Activated T-cell treated with anti-CD3 and anti-CD28 coated beads, Interleukin-2, amount 50 U/mL, for 4 hours (primary cell): ENCODE measurements around the gene LGALS7B. TPM values are rescaled to one million over a fixed set of nuclear protein-coding genes. Genes with fewer than 3 reads are reported as not detected.
A peak's percentile ranks its signal among the peaks of the same experiment; 100 is the strongest.
"Not testable (repeated sequence)": the region's sequence is repeated elsewhere in the genome, so short reads cannot be mapped to it uniquely, and the experiment has no call there.

Experiments
- ATAC-seq, 2 donors: fragments of 200-7000 bp; cut with Tn5 transposase; one replicate each; pipeline ENCODE4 v1.10.0; 2021
- DNase-seq: peaks from one replicate; pipeline ENCODE4 v3.0.0-alpha.2; 2020
- H3K27me3 Mint-ChIP-seq: one replicate; pipeline ENCODE4 v1.8.0; 2021; ENCODE audit warnings: low read depth, mixed read lengths
- H3K36me3 Mint-ChIP-seq: one replicate; pipeline ENCODE4 v1.8.0; 2022; ENCODE audit warnings: mixed read lengths; ENCODE audit not compliant: insufficient read depth
- H3K4me1 Mint-ChIP-seq: one replicate; pipeline ENCODE4 v1.8.0; 2021; ENCODE audit warnings: low read depth, mixed read lengths
- H3K4me3 Mint-ChIP-seq: one replicate; pipeline ENCODE4 v1.8.0; 2021; ENCODE audit warnings: mild to moderate bottlenecking, moderate library complexity, mixed read lengths
- H3K9me3 Mint-ChIP-seq: one replicate; pipeline ENCODE4 v1.8.0; 2021; ENCODE audit warnings: mixed read lengths
- total RNA-seq, 3 donors: library from RNA; stranded (reverse); gene quantifications; one replicate each; pipeline ENCODE4 v1.2.1, GENCODE V29; 2021

LGALS7B gene
- total RNA-seq, 3 donors from 2014 or later, result not detected

DNA sequence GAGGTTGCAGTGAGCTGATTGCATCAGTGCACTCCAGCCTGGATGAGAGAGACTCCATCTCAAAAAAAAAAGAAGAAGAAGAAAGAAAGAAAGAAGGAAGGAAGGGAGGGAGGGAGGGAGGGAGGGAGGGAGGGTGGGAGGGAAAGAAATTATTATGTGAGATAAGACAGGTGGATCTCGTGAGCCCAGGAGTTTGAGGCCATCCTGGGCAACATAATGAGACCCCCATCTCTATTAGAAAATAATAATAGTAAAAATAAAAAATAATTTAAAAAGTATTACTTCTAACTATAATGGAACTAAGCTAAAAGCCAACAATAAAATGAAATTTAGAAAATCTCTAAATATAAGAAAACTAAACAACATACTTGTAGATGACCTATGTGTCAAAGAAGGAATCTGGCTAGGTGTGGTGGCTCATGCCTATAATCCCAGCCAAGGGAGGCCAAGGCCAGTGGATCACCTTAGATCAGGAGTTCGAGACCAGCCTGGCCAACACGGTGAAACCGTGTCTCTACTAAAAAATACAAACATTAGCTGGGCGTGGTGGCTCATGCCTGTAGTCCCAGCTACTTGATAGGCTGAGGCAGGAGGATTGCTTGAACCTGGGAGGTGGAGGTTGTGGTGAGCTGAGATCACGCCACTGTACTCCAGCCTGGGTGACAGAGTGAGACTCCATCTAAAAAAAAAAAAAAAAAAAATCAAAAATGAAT lies 28.0 kb upstream of the LGALS7B start:
- not testable (repeated sequence) for ATAC-seq, H3K4me1 Mint-ChIP-seq

DNA sequence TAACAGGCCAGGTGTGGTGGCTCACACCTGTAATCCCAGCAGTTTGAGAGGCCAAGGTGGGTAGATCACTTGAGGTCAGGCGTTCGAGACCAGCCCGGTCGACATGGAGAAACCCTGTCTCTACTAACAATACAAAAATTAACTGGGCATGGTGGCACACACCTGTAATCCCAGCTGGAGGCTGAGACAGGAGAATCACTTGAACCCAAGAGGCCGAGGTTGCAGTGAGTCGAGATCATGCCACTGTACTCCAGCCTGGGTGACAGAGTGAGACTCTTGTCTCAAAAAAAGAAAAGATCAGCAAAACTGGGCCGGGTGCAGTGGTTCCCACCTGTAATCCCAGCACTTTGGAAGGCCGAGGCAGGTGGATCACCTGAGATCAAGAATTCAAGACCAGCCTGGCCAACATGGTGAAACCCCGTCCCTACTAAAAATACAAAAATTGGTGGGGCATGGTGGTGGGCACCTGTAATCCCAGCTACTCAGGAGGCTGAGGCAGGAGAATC lies 27.1 kb upstream of the LGALS7B start:
- H3K4me1 Mint-ChIP-seq, H3K36me3 Mint-ChIP-seq, H3K27me3 Mint-ChIP-seq, H3K4me3 Mint-ChIP-seq, H3K9me3 Mint-ChIP-seq, ATAC-seq, DNase-seq: not testable (repeated sequence)

More for the DNA sequence above, 28.0 kb upstream of the LGALS7B start:
- not testable (repeated sequence) for DNase-seq, H3K36me3 Mint-ChIP-seq, H3K4me3 Mint-ChIP-seq, H3K27me3 Mint-ChIP-seq, H3K9me3 Mint-ChIP-seq

DNA sequence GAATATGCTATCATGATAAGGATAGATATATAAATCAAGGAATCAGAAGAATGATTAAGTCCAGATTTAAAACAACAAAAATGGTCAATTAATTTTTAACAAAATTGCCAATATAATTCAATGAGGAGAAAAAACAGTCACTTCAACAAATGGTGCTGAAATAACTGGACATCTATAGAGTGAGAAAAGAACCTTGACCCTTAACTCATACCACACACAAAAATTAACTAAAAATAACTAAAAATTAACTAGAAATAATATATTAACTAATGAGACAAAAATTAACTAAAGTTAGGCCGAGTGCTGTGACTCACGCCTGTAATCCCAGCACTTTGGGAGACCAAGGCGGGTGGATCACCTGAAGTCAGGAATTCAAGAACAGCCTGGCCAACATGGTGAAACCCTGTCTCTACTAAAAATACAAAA lies 25.2 kb upstream of the LGALS7B start:
- DNase-seq (no peak), ATAC-seq (no peak)
- Mint-ChIP-seq H3K27me3 (no peaks in the 10 kb centered on the region), H3K9me3 (no peaks in the 10 kb centered on the region), H3K36me3 (no peaks in the 10 kb centered on the region), H3K4me3 (no peak overlapping the region), H3K4me1 (no peaks in the 10 kb centered on the region)

DNA sequence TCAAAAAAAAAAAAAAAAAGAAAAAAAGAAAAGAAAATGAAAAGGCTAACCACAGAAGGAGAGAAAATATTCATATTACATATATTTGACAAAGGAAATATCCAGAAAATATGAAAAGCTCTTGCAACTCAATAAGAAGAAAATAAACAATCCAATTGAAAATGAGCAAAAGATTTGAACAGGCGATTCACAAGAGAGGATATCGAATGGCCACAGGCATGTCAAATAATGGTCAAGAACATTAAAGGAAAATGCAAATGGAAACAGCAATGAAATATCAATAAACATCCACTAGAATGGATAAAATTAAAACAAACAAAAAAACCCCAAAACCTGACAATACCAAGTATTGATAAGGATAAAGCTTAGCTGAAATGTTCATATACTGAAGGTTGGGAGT lies 23.8 kb upstream of the LGALS7B start:
- ATAC-seq (no peak), DNase-seq (no peak)
- Mint-ChIP-seq H3K27me3 (no peaks in the 10 kb centered on the region), H3K4me3 (no peak overlapping the region), H3K4me1 (peaks cover 6% of the 10 kb centered on the region), H3K36me3 (no peaks in the 10 kb centered on the region), H3K9me3 (no peaks in the 10 kb centered on the region)

DNA sequence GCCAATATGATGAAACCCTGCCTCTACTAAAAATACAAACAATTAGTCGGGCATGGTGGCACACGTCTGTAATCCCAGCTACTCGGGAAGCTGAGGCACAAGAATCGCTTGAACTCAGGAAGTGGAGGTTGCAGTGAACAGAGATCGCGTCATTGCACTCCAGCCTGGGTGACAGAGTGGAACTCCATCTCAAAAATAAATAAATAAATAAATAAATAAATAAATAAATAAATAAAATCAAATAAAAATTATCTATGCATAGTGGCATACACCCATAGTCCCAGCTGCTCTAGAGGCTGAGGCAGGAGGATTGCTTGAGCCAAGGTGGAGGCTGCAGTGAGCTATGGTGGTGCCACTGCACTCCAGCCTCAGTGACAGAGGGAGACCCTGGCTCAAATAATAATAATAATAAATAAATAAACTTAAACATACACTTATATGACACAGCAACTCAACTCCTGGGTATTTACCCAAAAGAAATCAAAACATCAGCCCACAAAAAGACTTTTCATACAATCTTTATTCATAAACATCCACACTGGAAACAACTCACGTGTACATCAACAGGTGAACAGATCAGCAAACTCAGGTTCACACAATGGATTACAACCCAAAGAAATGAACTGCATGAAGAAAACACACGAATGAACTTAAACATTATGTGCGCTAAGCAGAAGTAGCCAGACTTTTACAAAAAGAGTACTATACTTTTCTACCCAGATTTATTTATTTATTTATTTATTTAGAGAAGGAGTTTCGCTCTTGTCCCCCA lies 22.5 kb upstream of the LGALS7B start:
- Mint-ChIP-seq H3K9me3 (no peaks in the 10 kb centered on the region), H3K36me3 (no peaks in the 10 kb centered on the region), H3K27me3 (no peaks in the 10 kb centered on the region), H3K4me1 (peaks cover 6% of the 10 kb centered on the region), H3K4me3 (no peak overlapping the region)
- ATAC-seq (no peak), DNase-seq (no peak)

DNA sequence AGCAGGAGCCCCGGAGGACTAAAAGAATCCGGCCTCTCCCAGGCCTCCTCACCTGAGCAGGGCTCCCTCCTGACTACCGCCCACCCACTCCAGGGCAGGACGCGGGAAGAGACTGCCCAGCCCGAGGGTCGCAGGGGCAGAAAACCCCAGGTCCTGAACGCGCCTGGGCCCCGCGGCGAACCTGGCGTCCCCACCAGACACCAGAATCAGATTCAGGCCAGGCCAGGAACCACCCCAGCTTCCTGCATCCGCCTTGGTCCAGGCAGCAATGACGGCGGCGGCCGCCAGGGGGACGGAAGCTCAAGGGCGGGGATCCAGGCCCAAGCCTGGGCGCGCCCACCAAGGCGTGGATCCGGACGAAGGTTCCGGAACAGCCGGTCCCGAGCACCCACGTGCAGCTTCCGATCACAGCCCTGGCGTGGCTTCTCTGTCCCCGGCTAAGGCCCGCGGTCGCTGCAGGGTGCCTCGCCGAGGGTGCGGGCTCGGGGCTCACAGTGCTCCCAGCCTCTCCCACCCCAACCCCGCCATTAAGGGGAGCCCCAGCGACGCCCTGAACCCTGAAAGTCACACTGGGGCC lies 19.3 kb upstream of the LGALS7B start:
- peaks cover 6% of the 10 kb centered on the region for H3K4me1 Mint-ChIP-seq
- DNase-seq (peak; percentile 93), ATAC-seq (peak; percentile 86 to 88)
- peak overlapping the region; percentile 36 for H3K4me3 Mint-ChIP-seq
- no peaks in the 10 kb centered on the region for H3K27me3 Mint-ChIP-seq
- H3K9me3 Mint-ChIP-seq, result no peaks in the 10 kb centered on the region
- no peaks in the 10 kb centered on the region for H3K36me3 Mint-ChIP-seq

DNA sequence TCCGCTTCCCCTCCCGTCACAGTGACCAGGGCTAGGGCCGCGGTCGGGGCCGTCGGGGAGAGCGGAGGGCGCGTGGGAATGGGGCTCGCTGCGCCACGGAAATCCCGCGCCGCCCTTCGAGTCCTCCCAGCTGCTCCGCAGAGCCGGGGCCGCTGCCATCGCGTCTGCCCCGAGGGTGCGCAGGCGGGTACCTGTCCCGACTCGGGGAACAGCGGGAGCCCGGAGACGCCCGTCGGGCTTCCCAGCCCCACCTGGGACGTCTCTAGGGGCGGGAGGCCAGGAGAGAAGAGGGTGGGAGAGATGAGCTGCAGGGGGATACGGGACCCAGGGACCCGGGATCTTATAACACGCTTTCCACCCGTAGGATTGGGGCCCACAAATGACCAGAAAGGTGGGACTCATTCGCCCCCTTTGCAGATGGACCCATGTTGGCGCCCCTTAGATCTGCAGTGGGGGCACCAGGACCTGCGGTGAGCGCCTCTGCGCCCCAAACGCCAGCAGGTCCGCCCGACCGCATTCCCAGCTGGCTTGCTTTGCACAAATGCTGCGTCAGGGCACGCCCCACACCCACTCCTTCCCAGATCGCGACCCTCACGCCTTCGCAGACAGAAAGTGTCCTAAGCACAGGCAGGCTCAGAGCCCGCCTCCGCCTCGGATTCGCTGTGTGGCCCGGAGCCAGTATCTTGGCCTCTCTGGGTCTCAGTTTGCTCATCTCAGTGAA lies 18.6 kb upstream of the LGALS7B start:
- not testable (repeated sequence) for H3K4me1 Mint-ChIP-seq, H3K27me3 Mint-ChIP-seq, H3K36me3 Mint-ChIP-seq, H3K9me3 Mint-ChIP-seq, DNase-seq
- peak; percentile 23 to 29 for ATAC-seq
- H3K4me3 Mint-ChIP-seq, result peak overlapping the region; percentile 35

DNA sequence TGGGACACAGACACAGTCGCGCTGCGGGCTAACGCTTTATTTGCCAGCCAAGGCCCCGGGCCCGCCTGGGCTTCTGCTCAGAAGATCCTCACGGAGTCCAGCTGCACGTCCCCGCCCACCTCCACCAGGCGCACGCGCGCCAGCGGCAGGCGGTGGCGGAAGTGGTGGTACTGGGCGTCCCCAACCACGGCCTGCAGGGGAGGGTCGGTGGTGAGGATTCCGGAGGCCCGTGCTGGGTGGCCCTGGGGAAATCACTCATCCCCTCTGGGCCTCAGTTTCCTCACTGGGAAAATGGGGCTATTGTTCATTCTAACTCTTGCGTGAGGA lies 18.1 kb upstream of the LGALS7B start:
- H3K4me3 Mint-ChIP-seq, H3K4me1 Mint-ChIP-seq, H3K36me3 Mint-ChIP-seq, H3K9me3 Mint-ChIP-seq, H3K27me3 Mint-ChIP-seq, DNase-seq: not testable (repeated sequence)
- peak; percentile 79 to 81 for ATAC-seq

DNA sequence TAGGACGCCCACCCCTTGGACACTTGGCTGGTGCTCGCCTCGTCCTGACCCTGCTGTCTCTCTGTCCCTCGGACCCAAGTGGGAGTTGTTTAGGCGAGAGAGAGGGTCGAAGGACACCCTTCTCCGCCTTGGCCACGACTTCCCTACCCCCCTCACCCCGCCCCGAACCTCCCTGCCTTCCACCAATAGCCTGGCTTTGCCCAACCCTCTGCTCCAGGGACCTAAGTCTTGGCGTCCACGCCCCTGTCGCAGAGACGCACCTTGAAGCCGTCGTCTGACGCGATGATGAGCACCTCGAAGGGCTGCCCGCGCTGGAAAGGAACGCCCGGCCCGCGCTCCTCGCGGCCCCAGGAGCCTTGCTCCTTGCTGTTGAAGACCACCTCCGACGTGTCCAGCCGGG lies 17.4 kb upstream of the LGALS7B start:
- H3K4me3 Mint-ChIP-seq, H3K36me3 Mint-ChIP-seq, H3K4me1 Mint-ChIP-seq, H3K9me3 Mint-ChIP-seq, H3K27me3 Mint-ChIP-seq, DNase-seq, ATAC-seq: not testable (repeated sequence)

DNA sequence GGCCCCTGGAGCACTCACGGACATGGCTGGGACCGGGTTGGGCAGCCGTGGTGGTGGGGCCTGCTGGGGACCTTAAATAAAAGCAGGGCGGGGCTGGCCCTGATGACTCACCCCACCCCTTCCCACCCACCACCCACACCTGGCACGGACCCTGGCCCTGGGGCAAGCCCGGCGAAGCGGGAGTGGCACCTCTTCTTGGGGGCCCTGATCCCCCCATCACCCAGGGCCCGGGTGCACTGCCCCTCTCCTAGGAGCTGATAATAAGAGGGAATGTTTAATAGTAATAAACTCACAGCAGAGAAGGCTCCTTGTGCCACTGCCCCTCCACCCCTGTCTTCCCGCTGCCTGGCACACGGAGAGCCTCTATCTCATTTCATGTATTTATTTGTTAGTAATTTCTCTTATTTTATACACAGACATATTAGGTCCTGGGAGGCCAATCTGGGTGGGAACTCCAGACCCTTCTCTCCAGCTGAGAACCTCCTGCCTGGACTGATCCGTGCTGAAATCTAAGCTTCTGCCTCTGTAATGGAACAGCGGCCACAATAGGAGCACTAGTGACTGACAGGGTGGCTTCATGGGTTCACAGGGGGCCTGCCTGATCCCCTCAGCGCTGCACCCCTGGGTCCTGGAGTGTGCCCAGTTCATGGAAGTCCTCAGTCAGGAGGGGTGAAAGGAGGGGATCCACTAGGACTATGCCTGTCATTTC lies 15.4 kb upstream of the LGALS7B start, which contains the start of gene LGALS7:
TSS of gene LGALS7 (minus strand) at position 49 of the 709 bp plus-strand sequence. CDS start at position 24, 25 bp downstream.
- Mint-ChIP-seq H3K36me3 (no peaks in the 10 kb centered on the region), H3K9me3 (no peaks in the 10 kb centered on the region), H3K27me3 (no peaks in the 10 kb centered on the region), H3K4me1 (peaks cover 6% of the 10 kb centered on the region), H3K4me3 (no peak within 1 kb of the TSS)
- DNase-seq (no peak), ATAC-seq (no peak)

DNA sequence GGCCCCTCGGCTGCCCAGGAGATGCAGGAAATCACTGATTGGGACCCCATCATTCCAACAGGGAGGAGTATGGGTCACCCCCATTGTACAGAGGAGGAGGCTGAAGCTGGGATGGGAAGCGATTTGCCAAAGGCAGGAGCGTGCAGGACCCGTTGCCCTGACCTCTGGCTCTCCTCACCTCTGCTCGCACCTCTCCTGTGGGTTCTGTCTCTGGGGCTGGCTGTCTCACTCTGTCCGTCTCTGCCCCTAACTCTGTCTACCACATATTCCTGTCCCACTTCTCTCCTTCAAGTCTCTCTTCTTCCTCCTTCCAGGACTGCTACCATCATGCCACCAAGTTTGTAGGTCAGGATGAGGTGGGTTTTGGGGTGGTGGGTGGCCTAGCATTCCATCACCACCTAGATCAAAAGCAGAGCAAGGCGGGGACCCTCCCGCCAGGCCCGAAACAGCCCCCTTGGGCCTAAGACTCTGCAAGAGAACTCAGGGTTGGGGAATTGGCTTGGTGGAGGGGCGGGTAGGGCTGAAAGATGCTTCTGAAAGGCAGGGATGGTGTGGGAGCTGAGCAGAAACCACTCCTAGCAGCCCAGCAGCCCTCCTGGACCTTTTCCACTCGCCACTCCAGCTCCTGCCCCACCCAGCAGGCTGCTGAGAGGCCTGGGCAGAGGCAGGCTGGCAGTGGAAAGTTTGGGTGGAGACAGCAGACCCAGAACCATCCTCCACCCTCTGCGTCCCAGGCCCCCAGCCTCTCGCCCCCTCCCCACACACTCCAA lies 14.6 kb upstream of the LGALS7B start:
- Mint-ChIP-seq H3K27me3 (peaks cover 2% of the 10 kb centered on the region), H3K4me3 (no peak overlapping the region), H3K9me3 (no peaks in the 10 kb centered on the region), H3K36me3 (no peaks in the 10 kb centered on the region), H3K4me1 (peaks cover 3% of the 10 kb centered on the region)
- ATAC-seq, result no peak
- no peak for DNase-seq

DNA sequence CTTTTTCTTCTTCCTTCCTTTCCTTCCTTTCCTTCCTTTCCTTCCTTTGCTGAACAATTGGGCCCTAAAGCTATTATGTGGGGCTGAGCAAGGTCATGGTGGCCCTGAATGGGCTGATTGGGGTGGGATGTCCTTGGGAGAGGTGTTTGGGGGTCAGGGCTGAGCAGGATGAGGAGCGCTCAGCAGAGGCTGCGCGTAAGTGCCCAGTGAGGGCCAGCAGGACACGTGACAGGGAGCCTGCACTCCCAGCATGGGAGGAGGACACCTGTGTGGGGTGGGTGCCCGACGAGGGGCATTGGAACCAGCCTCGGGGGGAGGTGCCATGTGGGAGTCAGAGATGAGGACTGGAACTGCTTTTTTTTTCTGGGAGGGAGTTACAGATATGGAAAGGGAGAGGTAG lies 10.3 kb upstream of the LGALS7B start:
- Mint-ChIP-seq H3K27me3 (peaks cover 2% of the 10 kb centered on the region), H3K36me3 (no peaks in the 10 kb centered on the region), H3K9me3 (no peaks in the 10 kb centered on the region), H3K4me1 (no peaks in the 10 kb centered on the region), H3K4me3 (no peak overlapping the region)
- no peak for DNase-seq
- ATAC-seq, result no peak

DNA sequence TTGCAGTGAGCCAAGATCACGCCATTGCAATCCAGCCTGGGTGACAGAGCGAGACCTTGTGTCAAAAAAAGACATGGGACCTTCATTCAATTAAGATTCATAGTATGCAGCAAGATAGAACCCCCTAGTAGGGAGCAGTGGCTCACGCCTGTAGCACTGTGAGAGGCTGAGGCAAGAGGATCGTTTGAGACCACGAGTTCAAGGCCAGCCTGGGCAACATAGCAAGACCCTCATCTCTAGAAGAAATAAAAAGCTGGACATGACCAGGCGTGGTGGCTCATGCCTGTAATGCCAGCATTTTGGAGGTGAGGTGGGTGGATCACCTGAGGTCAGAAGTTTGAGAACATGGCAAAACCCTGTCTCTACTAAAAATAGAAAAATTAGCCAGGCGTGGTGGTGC lies 8.6 kb upstream of the LGALS7B start:
- DNase-seq, result no peak
- Mint-ChIP-seq H3K9me3 (no peaks in the 10 kb centered on the region), H3K27me3 (peaks cover 2% of the 10 kb centered on the region), H3K4me3 (no peak overlapping the region), H3K4me1 (no peaks in the 10 kb centered on the region), H3K36me3 (no peaks in the 10 kb centered on the region)
- ATAC-seq, result no peak
